CD4-positive, alpha-beta T cell treated with Interleukin-17A for 1 hour (primary cell): ENCODE data around the gene FIG4.
"Not testable (repeated sequence)": the region's sequence is repeated elsewhere in the genome, so short reads cannot be mapped to it uniquely, and the experiment has no call there.

Experiments used
- DNase-seq: peaks from one replicate; pipeline ENCODE4 v3.0.0-alpha.2; 2020

The FIG4 gene

GRCh38 chr6:109861946-109862345 lies 170.8 kb downstream of the FIG4 start:
- no peak for DNase-seq

GRCh38 chr6:109864050-109864449 lies 173.0 kb downstream of the FIG4 start:
- no peak for DNase-seq

DNA sequence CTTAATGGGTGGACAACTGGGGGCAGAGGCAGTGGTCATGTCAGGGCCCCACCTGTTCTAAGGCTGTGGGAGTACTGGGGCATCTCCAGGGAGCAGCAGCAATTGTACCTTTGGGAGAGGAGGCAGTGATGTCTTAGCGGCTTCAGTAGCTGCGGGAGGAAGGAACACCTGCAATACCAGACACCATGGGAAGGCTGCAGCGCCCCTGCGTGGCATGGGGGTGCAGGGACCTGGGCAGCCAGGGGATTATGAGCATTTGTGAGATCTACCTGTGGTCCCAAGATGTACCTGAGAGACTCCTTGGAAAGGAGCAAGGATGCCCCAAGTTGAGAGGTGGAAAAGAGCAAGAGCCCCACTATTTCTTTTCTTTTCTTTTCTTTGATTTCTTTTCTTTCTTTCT lies 174.9 kb downstream of the FIG4 start:
- DNase-seq, result no peak

DNA sequence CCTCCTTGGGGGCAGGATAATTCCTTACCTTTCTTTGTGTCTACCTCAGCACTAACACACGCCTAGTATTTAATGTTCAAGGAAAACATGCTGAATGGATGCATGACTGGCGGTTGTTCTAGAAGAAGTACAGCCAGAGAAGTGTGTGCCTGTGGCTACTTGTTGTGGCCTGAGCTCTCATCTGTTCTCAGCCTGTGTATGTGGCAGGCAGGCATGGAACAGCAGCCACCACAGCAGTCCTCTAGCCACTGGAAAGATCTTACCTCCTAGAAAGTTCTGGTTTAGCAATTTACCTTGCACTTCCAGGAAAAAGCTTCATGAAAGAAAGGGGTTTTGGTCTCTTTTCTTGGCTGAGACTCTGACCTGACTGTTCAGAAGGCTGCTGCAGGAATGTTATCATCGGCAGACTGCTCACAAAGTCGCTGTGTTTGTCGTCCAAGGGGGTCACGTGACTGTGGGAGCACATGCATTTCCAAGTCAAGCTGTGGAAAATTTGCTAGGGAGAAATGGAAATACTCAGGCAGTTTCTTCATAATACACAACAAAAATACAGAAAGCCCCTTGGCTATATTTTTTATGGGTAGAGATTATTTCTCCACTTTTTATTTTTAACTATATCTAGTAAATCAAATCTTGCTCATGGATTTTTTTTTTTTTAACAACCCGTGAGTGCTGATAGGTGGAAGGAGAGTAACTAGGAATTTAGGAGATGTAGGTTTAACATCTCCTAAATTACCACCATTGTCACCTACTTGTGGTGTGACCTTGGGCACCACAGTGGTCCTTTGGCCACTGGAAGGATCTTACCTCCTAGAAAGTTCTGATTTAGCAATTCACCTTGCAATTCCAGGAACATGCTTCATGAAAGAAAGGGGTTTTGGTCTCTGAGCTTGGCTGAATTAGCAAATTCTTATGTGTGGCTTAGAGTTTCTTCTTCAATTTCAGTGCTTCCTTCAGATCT lies 176.2 kb downstream of the FIG4 start:
- DNase-seq, result no peak

DNA sequence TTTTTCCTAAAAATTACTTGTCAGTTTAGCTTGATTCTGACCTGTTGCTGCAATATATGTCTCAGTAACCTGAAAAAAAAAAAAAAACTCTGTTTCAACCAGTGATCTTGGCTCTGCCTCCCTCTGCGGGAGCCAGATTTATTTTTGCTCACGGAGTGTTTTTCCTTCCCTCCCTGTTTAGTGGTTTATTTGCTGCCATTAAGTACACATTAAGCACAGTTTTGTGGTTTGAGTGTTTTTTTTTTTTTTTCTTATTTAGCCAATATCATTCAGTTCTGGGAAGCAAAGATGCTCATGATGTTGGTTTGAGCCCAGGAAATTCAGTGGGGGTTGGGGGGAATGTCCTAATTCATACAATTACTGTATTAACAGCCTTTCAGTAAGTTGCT lies 176.9 kb downstream of the FIG4 start:
- no peak for DNase-seq

DNA sequence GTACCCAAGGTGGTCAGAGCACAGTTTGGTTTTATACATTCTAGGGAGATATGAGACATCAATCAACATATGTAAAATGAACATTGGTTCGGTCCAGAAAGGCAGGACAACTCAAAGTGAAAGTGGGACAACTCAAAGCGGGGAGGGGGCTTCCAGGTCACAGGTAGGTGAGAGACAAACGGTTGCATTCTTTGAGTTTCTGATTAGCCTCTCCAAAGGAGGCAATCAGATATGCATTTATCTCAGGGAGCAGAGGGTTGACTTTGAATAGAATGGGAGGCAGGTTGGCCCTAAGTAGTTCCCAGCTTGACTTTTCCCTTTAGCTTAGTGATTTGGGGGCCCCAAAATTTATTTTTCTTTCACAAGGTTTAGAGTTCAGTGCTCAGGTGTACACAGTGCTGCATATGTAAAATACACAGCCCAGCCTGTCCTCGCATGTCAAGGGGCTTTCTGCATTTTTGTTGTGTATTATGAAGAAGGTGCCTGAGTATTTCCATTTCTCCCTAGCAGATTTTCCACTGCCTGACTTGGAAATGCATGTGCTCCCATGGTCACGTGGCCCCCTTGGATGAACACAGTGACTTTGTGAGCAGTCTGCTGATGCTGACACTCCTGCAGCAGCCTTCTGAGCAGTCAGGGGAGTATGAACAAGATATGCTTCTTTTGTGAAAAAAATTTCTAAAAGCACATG lies 178.4 kb downstream of the FIG4 start:
- not testable (repeated sequence) for DNase-seq

- DNase-seq, result no peak
Observed at GRCh38 chr6:109870089-109870410, 179.0 kb downstream of the FIG4 start.

GRCh38 chr6:109872549-109872948 lies 181.5 kb downstream of the FIG4 start:
- DNase-seq, result no peak

- no peak for DNase-seq
Observed at GRCh38 chr6:109872968-109873545, 182.0 kb downstream of the FIG4 start.

- DNase-seq, result no peak
Observed at GRCh38 chr6:109874086-109874485, 183.0 kb downstream of the FIG4 start.

GRCh38 chr6:109874621-109875020 lies 183.5 kb downstream of the FIG4 start:
- DNase-seq, result no peak
